GM18861 (cell line): ENCODE results near the gene LITAF.

Source experiments
- ATAC-seq: cut with Tn5 transposase; IDR thresholded peaks from one replicate; pipeline ENCODE4 v1.9.1; 2021; ENCODE audit not compliant: unreplicated experiment

LITAF gene

GRCh38 chr16:11497851-11498289 lies 88.8 kb downstream of the LITAF start:
- ATAC-seq, result no peak
